ENCODE results near the gene MPRIP.

Gene MPRIP

DNA sequence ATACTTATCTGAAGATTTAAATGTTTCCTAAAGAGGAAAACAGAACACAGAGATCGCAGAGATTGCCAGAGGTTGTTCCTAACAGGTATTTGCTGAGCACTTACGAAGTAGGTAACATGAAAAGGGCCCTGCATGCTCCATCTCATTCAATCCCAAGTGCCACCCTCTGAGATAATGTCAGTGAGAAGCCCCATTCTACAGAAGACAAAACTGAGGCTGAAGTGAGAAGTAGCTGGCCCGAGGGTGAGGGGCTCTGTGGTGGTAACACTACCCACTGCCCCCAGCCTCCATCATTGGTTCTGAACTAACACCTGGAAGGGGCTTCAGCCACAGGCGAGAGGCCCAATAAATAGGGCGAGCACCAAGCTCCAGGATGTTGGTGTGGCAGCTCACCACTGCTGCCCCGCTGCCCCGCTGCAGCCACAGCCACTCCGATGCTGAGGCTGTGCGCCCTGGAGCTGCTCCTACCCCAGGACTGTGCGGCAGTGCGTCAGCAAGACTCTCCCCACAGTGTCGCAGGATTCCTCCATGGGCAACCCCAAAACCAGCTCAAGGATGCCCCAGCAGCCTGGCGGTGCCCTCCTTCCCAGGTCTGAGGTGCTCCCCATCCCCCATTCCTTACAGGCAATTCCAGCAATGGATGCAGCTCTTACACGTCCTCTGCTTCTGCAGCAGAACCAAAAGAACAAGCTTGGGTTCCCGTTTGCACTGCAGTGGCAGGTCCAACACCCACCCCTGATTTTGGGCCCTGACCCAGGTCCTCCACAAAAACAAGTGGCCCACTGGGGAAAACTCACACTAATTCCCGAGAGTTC lies 184.4 kb downstream of the MPRIP start:
- no peak overlapping the region for H3K4me3 ChIP-seq (ENCODE audit: low read depth, low read length)
- no peak overlapping the region for H2AFZ ChIP-seq (ENCODE audit: low read length, unreplicated experiment)
- H3K27me3 ChIP-seq (ENCODE audit: insufficient read depth, low read length), result no peaks in the 10 kb centered on the region
- H3K79me2 ChIP-seq (ENCODE audit: control insufficient read depth, insufficient read depth, low read length, unreplicated experiment), result peaks cover 18% of the 10 kb centered on the region
- peaks cover 21% of the 10 kb centered on the region; the same call in 1 of the 2 replicates for H3K36me3 ChIP-seq (ENCODE audit: insufficient read depth, low read length)
- H3K27ac ChIP-seq (ENCODE audit: low read depth, low read length), result no peak overlapping the region
- no peaks in the 10 kb centered on the region for H3K4me1 ChIP-seq (ENCODE audit: control insufficient read depth, insufficient read depth, low read length, unreplicated experiment)

DNA sequence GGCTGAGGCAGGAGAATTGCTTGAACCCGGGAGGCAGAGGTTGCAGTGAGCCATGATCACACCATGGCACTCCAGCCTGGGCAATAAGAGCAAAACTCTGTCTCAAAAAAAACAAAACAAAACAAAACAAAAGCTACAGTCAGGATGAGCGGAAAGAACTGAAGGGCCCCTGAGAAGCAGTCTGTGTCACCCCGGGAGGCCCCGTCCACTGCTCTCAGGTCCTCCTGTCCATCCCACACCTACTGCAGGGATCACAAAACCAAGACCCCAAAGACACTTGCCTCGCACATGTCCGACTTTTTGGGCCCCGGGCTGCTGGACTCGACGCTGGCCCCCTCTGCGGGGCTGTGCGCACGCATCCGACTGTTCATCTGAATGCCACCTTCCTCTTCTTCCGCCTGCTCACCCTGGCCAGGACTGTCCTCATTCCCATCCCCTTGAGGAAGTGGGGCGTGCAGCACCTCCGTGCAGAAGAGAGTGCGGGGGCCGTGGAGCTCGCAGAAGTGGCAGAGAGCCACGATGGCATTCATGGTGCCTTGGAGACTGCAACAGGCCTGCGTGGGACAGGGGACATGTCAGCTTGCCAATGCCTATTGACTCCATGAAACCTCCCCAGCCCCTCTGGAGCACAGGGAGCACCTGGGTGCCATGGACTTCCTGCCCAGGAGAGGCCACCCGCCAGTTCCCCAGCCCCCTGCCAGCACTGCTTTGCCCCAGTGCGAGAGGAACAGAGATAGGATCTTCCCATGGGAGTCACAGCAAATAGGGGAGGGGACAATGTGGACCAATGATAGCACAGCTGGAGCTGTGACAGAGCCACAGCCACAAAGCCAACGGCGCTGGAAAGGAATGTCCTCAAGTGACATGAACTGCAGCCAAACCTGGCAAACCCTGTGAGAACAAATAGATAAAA lies 185.6 kb downstream of the MPRIP start:
- Histone ChIP-seq H3K27me3 (ENCODE audit: insufficient read depth, low read length) (no peaks in the 10 kb centered on the region), H3K79me2 (ENCODE audit: control insufficient read depth, insufficient read depth, low read length, unreplicated experiment) (peaks cover 30% of the 10 kb centered on the region), H2AFZ (ENCODE audit: low read length, unreplicated experiment) (no peak overlapping the region), H3K4me3 (ENCODE audit: low read depth, low read length) (no peak overlapping the region), H3K36me3 (ENCODE audit: insufficient read depth, low read length) (peaks cover 18% of the 10 kb centered on the region; the same call in 1 of the 2 replicates), H3K27ac (ENCODE audit: low read depth, low read length) (no peak overlapping the region), H3K4me1 (ENCODE audit: control insufficient read depth, insufficient read depth, low read length, unreplicated experiment) (no peaks in the 10 kb centered on the region)

GRCh38 chr17:17228521-17229279 lies 186.4 kb downstream of the MPRIP start:
- Histone ChIP-seq H3K27ac (ENCODE audit: low read depth, low read length) (no peak overlapping the region), H3K4me3 (ENCODE audit: low read depth, low read length) (no peak overlapping the region), H3K79me2 (ENCODE audit: control insufficient read depth, insufficient read depth, low read length, unreplicated experiment) (peaks cover 33% of the 10 kb centered on the region), H3K4me1 (ENCODE audit: control insufficient read depth, insufficient read depth, low read length, unreplicated experiment) (no peaks in the 10 kb centered on the region), H3K36me3 (ENCODE audit: insufficient read depth, low read length) (peaks cover 15% of the 10 kb centered on the region; the same call in 1 of the 2 replicates), H3K27me3 (ENCODE audit: insufficient read depth, low read length) (no peaks in the 10 kb centered on the region), H2AFZ (ENCODE audit: low read length, unreplicated experiment) (no peak overlapping the region)

DNA sequence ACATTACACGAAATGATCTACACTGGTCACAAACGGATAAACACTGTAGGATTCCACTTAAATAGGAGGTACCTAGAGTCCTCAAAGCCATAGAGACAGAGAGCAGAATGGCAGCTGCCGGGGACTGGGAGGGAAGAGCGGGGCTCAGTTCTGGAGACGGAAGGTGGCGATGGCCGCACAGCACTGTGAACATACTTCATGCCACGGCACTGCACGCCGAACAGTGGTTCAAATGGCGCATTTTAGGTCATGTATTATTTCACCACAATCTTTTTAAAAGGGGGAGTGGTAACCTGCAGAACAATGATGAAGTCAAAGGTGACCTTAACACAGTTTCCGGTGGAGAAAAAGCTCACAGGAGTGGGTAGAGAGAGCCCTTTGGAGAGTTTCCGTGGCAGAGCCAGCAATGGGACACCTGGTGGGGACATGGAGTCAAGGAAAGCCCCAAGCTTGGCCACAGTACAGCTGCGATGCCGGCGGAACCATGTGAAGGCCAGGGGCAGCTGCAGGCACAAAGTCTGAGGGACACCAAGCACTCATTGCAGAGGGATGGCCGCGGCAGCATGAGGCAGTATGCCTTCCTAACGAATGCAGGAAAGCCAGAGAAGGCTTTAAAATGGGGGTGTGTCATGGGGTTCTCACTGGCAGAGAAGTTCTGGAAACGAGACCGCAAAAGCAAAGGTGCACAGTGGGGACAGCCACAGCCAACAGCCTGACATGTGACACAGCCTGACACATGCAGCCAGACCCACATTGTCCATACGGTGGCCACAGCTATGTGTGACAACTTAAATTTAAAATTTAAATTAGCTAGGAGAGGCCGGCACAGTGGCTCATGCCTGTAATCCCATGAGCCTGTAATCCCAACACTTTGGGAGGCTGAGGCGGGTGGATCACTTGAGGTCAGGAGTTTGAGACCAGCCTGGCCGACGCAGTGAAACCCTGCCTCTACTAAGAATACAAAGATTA lies 187.4 kb downstream of the MPRIP start:
- Histone ChIP-seq H2AFZ (ENCODE audit: low read length, unreplicated experiment) (no peak overlapping the region), H3K27me3 (ENCODE audit: insufficient read depth, low read length) (no peaks in the 10 kb centered on the region), H3K4me3 (ENCODE audit: low read depth, low read length) (no peak overlapping the region), H3K27ac (ENCODE audit: low read depth, low read length) (no peak overlapping the region), H3K79me2 (ENCODE audit: control insufficient read depth, insufficient read depth, low read length, unreplicated experiment) (peaks cover 42% of the 10 kb centered on the region), H3K4me1 (ENCODE audit: control insufficient read depth, insufficient read depth, low read length, unreplicated experiment) (no peaks in the 10 kb centered on the region), H3K36me3 (ENCODE audit: insufficient read depth, low read length) (peaks cover 14% of the 10 kb centered on the region; the same call in 1 of the 2 replicates)

DNA sequence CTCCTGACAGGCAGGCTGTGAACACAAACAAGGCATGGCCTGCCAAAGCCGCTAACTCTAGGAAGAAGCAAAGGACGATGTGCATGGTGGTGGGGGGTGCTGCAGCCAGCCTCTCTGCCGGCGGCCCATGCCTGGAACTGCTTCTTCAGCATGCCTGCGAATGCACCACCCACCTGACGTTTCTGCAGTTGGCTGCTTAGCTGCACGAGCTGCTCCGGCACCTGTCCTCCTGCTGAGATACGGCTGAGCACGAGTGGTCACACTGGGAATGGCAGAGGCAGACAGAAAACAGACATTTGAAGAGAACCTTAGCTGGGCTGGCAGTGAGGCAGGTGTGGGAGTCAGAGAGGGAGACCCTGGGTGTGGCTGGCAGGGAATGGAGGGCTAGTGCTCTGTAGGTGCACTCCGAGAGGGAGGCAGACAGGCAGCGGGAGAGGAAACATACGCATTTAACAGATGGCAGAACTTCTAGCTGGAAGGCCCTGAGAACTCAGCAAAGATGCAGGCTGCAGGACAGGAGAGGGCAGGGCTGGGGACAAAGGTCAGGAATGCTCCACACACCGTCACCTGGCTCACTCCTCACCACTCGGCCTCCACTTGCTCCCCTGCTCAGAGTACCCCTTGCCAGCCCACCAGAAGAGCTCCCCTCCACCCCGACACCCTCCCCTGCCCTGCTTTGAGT lies 189.5 kb downstream of the MPRIP start:
- Histone ChIP-seq H3K27me3 (ENCODE audit: insufficient read depth, low read length) (no peaks in the 10 kb centered on the region), H3K36me3 (ENCODE audit: insufficient read depth, low read length) (peaks cover 9% of the 10 kb centered on the region; the same call in 1 of the 2 replicates), H3K27ac (ENCODE audit: low read depth, low read length) (no peak overlapping the region)

DNA sequence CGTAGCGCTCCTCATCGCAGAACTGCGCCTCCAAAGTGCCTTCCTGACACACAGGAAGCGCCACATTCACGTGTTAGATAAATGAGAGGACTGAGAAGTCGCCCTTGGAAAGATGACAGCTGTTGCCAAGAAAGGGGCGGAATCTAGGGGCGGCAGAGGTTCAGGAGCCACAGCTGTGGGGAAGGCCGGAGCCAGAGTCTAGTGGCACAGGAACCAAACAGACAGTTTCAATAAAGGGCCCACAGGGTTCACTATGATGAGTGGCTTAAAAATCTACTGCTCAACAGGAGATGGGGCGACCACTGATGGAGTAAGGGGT lies 190.0 kb downstream of the MPRIP start:
- Histone ChIP-seq H3K36me3 (ENCODE audit: insufficient read depth, low read length) (peaks cover 9% of the 10 kb centered on the region; the same call in 1 of the 2 replicates), H3K27ac (ENCODE audit: low read depth, low read length) (no peak overlapping the region), H3K27me3 (ENCODE audit: insufficient read depth, low read length) (no peaks in the 10 kb centered on the region), H3K4me1 (ENCODE audit: control insufficient read depth, insufficient read depth, low read length, unreplicated experiment) (no peaks in the 10 kb centered on the region), H3K4me3 (ENCODE audit: low read depth, low read length) (no peak overlapping the region), H2AFZ (ENCODE audit: low read length, unreplicated experiment) (no peak overlapping the region), H3K79me2 (ENCODE audit: control insufficient read depth, insufficient read depth, low read length, unreplicated experiment) (peaks cover 64% of the 10 kb centered on the region)

More for the DNA sequence above, 189.5 kb downstream of the MPRIP start:
- H3K79me2 ChIP-seq (ENCODE audit: control insufficient read depth, insufficient read depth, low read length, unreplicated experiment), result peaks cover 63% of the 10 kb centered on the region
- no peak overlapping the region for H2AFZ ChIP-seq (ENCODE audit: low read length, unreplicated experiment)
- no peaks in the 10 kb centered on the region for H3K4me1 ChIP-seq (ENCODE audit: control insufficient read depth, insufficient read depth, low read length, unreplicated experiment)
- no peak overlapping the region for H3K4me3 ChIP-seq (ENCODE audit: low read depth, low read length)

DNA sequence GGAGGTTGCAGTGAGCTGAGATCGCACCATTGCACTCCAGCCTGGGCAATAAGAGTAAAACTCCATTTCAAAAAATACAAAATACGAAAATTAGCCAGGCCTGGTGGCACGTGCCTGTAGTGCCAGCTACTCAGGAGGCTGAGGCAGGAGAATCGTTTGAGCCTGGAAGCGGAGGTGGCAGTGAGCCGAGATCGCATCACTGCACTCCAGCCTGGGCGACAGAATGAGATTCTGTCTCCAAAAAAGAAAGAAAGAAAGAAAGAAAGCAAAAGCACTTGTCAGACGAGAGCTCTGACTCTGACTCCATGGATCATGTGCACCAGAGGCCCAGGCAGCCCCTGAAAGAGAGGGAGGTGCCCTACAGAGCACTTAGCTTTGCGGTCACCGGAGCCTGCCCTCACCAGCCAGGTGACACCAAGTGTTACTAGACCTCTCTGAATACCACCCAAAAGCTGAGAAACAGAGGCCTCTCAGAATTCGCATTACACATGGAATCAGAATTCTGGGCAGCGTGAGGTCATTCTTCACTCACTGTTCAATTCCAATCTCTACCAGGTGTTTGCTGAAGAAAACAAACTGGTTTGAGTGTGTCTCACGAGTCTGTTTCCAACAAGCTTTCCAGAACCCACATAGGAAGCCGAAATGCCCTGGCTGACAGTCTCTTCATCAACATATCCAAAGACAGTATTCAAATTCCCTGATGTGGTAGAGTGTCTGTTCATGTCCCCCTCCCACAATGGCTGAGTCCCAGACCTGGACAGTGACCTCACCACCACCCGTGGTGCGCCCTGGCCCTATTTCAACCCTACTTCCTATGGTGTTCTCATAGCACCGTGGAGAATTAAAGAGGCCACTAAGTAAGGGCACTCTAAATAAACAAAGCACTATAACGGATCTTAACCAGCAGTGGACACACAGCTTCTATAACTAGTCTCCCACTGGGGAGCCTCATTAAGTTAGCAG lies 193.2 kb downstream of the MPRIP start:
- H3K27ac ChIP-seq (ENCODE audit: low read depth, low read length), result peak overlapping the region; percentile 89; the same call in 1 of the 2 replicates
- peaks cover 52% of the 10 kb centered on the region for H3K79me2 ChIP-seq (ENCODE audit: control insufficient read depth, insufficient read depth, low read length, unreplicated experiment)

GRCh38 chr17:17236295-17237025 lies 194.2 kb downstream of the MPRIP start:
- H2AFZ ChIP-seq (ENCODE audit: low read length, unreplicated experiment), result peak overlapping the region; percentile 77
- peaks cover 48% of the 10 kb centered on the region for H3K79me2 ChIP-seq (ENCODE audit: control insufficient read depth, insufficient read depth, low read length, unreplicated experiment)
- no peaks in the 10 kb centered on the region for H3K27me3 ChIP-seq (ENCODE audit: insufficient read depth, low read length)

More for the DNA sequence above, 193.2 kb downstream of the MPRIP start:
- Histone ChIP-seq H3K27me3 (ENCODE audit: insufficient read depth, low read length) (no peaks in the 10 kb centered on the region), H3K4me3 (ENCODE audit: low read depth, low read length) (peak overlapping the region; percentile 82), H3K36me3 (ENCODE audit: insufficient read depth, low read length) (0 out of 2 replicates have a peak, but pooled peaks cover 5% of the 10 kb centered on the region), H3K4me1 (ENCODE audit: control insufficient read depth, insufficient read depth, low read length, unreplicated experiment) (peaks cover 7% of the 10 kb centered on the region), H2AFZ (ENCODE audit: low read length, unreplicated experiment) (no peak overlapping the region)

More at GRCh38 chr17:17236295-17237025, 194.2 kb downstream of the MPRIP start:
- Histone ChIP-seq H3K4me3 (ENCODE audit: low read depth, low read length) (peak overlapping the region; percentile 82), H3K27ac (ENCODE audit: low read depth, low read length) (peak overlapping the region; percentile 89), H3K36me3 (ENCODE audit: insufficient read depth, low read length) (0 out of 2 replicates have a peak, but pooled peaks cover 5% of the 10 kb centered on the region), H3K4me1 (ENCODE audit: control insufficient read depth, insufficient read depth, low read length, unreplicated experiment) (peaks cover 7% of the 10 kb centered on the region)
